ENCODE results near the gene MYPN. TPM values are rescaled to one million over a fixed set of nuclear protein-coding genes. Genes with fewer than 3 reads are reported as not detected.

MYPN gene
- total RNA-seq, 1 experiment from 2014 or later = not detected

- no peaks in the 10 kb centered on the region for H3K36me3 Mint-ChIP-seq (ENCODE audit: insufficient read depth in 1 of 3, low read depth in 3 of 3)
- no peak for TF ChIP-seq CTCF (conservative IDR thresholded peaks at IDR 0.05)
- no peaks in the 10 kb centered on the region for H3K4me1 ChIP-seq (ENCODE audit: insufficient read depth, low read length)
- H2BK5ac ChIP-seq (ENCODE audit: insufficient read length, low read length) = no peak overlapping the region
- H3K9me3 Mint-ChIP-seq = no peaks in the 10 kb centered on the region
- no peak overlapping the region for H3K23ac ChIP-seq (ENCODE audit: insufficient read length, low read depth, low read length)
- H2BK12ac ChIP-seq (ENCODE audit: insufficient read length, low read depth, low read length) = no peak overlapping the region
- H3K9ac ChIP-seq (ENCODE audit: extremely low read depth, insufficient read length, low read length) = no peak overlapping the region
- H4K5ac ChIP-seq (ENCODE audit: insufficient read length, low read depth, low read length) = no peak overlapping the region
- H3K18ac ChIP-seq (ENCODE audit: insufficient read length, low read depth, low read length) = no peak overlapping the region
- no peak overlapping the region for H3K56ac ChIP-seq (ENCODE audit: insufficient read length, low read depth, low read length)
- H2AK5ac ChIP-seq (ENCODE audit: insufficient read length, low read length) = no peak overlapping the region
- no peaks in the 10 kb centered on the region for H3K23me2 ChIP-seq (ENCODE audit: insufficient read length, low read depth, low read length, poor library complexity, severe bottlenecking)
- H3K4ac ChIP-seq (ENCODE audit: low read depth, low read length) = no peak overlapping the region
- no peaks in the 10 kb centered on the region for H3K27me3 Mint-ChIP-seq (ENCODE audit: low read depth)
- no peaks in the 10 kb centered on the region for H3K9me3 ChIP-seq (ENCODE audit: control insufficient read depth, low read depth, low read length)
- no peak overlapping the region for H2BK20ac ChIP-seq (ENCODE audit: low read depth, low read length, poor library complexity, severe bottlenecking)
- H4K8ac ChIP-seq (replicated peaks; ENCODE audit: insufficient read length, low read depth, low read length) = no peak overlapping the region
- H4K20me1 ChIP-seq (ENCODE audit: control insufficient read depth, insufficient read depth, insufficient read length) = no peaks in the 10 kb centered on the region
- no peaks in the 10 kb centered on the region for H3K79me1 ChIP-seq (ENCODE audit: insufficient read depth, low read depth, low read length, poor library complexity, severe bottlenecking)
- no peak for DNase-seq
- H4K91ac ChIP-seq (ENCODE audit: insufficient read length, low read depth, low read length) = no peak overlapping the region
- H3K4me1 Mint-ChIP-seq = peaks cover 4 to 7% of the 10 kb centered on the region in 2 experiments; a peak in 3 of 4 replicates
- no peak overlapping the region for H3K4me3 Mint-ChIP-seq
- no peak overlapping the region for H2BK120ac ChIP-seq (ENCODE audit: low read depth, low read length, poor library complexity, severe bottlenecking)
- H3K4me2 ChIP-seq (ENCODE audit: insufficient read depth, insufficient read length, low read length) = no peak overlapping the region
- no peak overlapping the region for H2AFZ ChIP-seq (ENCODE audit: low read length)
- H2BK15ac ChIP-seq (ENCODE audit: low read depth, low read length) = no peak overlapping the region
- no peak overlapping the region for H3K27ac Mint-ChIP-seq
- no CpG with 5 or more reads among the region's 3 CpGs for WGBS (ENCODE audit: extremely low coverage, insufficient read length, low lambda C conversion rate)
- H3K79me2 ChIP-seq (ENCODE audit: insufficient read depth, low read length) = no peaks in the 10 kb centered on the region
- no peak overlapping the region for H3K27ac ChIP-seq (ENCODE audit: insufficient read length, low read depth, low read length)
- H3T11ph ChIP-seq (ENCODE audit: low read length) = no peak overlapping the region
- no peak overlapping the region for H3K14ac ChIP-seq (ENCODE audit: insufficient read depth, low read length)
- H3K27me3 ChIP-seq (ENCODE audit: insufficient read depth, low read length) = no peaks in the 10 kb centered on the region
These were observed 69.7 kb downstream of the MYPN start for GRCh38 chr10:68179016-68179415.

All from H9 (cell line).